ENCODE results near the gene TIGD6. TPM values are rescaled to one million over a fixed set of nuclear protein-coding genes. Genes with fewer than 3 reads are reported as not detected.

The TIGD6 gene
- total and polyA plus RNA-seq, 8 donors, result 3.7 to 5.8 (median 4.4) TPM

- no peak for DNase-seq
- peak; percentile 9 for ATAC-seq
- H3K27ac ChIP-seq, result peak overlapping the region in 1 of 2 donors; percentile 18
- TF ChIP-seq CTCF (IDR thresholded peaks at IDR 0.05), result no peak
- H3K27me3 ChIP-seq, result no peaks in the 10 kb centered on the region
- peaks cover 15% of the 10 kb centered on the region in 2 donors for H3K4me1 ChIP-seq
- H3K9me3 ChIP-seq, result no peaks in the 10 kb centered on the region
- H3K36me3 ChIP-seq, result peaks cover 0 to 100% of the 10 kb centered on the region in 2 donors
- no peak overlapping the region for H3K4me3 ChIP-seq
- intact Hi-C loops (cut with DNase I), result no loop called here
Measured at GRCh38 chr5:150044329-150044681, 43.9 kb upstream of the TIGD6 start.

- Histone ChIP-seq H3K27me3 (no peaks in the 10 kb centered on the region), H3K4me1 (peaks cover 15% of the 10 kb centered on the region in 2 donors), H3K9me3 (no peaks in the 10 kb centered on the region), H3K36me3 (peaks cover 0 to 98% of the 10 kb centered on the region in 2 donors), H3K4me3 (no peak overlapping the region), H3K27ac (peak overlapping the region in 1 of 2 donors; percentile 18)
- TF ChIP-seq CTCF (IDR thresholded peaks at IDR 0.05), result no peak
- intact Hi-C loops (cut with DNase I), result no loop called here
- no peak for DNase-seq
- ATAC-seq, result peak; percentile 29
Measured at GRCh38 chr5:150043657-150044328, 43.3 kb upstream of the TIGD6 start.

- no peak overlapping the region for H3K27ac ChIP-seq
- peaks cover 15% of the 10 kb centered on the region in 2 donors for H3K4me1 ChIP-seq
- TF ChIP-seq CTCF (IDR thresholded peaks at IDR 0.05), result no peak
- H3K9me3 ChIP-seq, result no peaks in the 10 kb centered on the region
- H3K4me3 ChIP-seq, result no peak overlapping the region
- no peak for ATAC-seq
- H3K36me3 ChIP-seq, result peaks cover 0 to 98% of the 10 kb centered on the region in 2 donors
- intact Hi-C loops (cut with DNase I), result no loop called here
- DNase-seq, result no peak
- H3K27me3 ChIP-seq, result no peaks in the 10 kb centered on the region
Measured at GRCh38 chr5:150042459-150042858, 42.0 kb upstream of the TIGD6 start.

- no peak for TF ChIP-seq CTCF (IDR thresholded peaks at IDR 0.05)
- Histone ChIP-seq H3K27ac (no peak overlapping the region), H3K4me1 (peaks cover 4% of the 10 kb centered on the region in 2 donors), H3K27me3 (no peaks in the 10 kb centered on the region), H3K4me3 (no peak overlapping the region), H3K36me3 (peaks cover 10 to 98% of the 10 kb centered on the region in 2 donors), H3K9me3 (no peaks in the 10 kb centered on the region)
- intact Hi-C loops (cut with DNase I), result no loop called here
- DNase-seq (no peak), ATAC-seq (no peak)
Measured at GRCh38 chr5:150038547-150038946, 38.1 kb upstream of the TIGD6 start.

- Histone ChIP-seq H3K36me3 (peaks cover 10 to 98% of the 10 kb centered on the region in 2 donors), H3K27ac (no peak overlapping the region), H3K9me3 (no peaks in the 10 kb centered on the region), H3K4me3 (no peak overlapping the region), H3K27me3 (no peaks in the 10 kb centered on the region), H3K4me1 (no peaks in the 10 kb centered on the region)
- peak; percentile 59 for ATAC-seq
- TF ChIP-seq CTCF (IDR thresholded peaks at IDR 0.05), result no peak
- intact Hi-C loops (cut with DNase I), result no loop called here
- DNase-seq, result no peak
Measured at GRCh38 chr5:150036513-150036912, 36.1 kb upstream of the TIGD6 start.
